Suppressor macrophage treated with lipopolysaccharide for 4 hours (primary cell): ENCODE measurements around the gene BCAS1.

Source experiments
- DNase-seq: peaks from one replicate; pipeline ENCODE4 v3.0.0-alpha.2; 2020

The BCAS1 gene

GRCh38 chr20:53957451-53958172, 112.8 kb downstream of the BCAS1 start:
- DNase-seq, result no peak

- no peak for DNase-seq
Observed at GRCh38 chr20:53956013-53956715, 114.2 kb downstream of the BCAS1 start.

- no peak for DNase-seq
Observed at GRCh38 chr20:53954723-53955658, 115.4 kb downstream of the BCAS1 start.

GRCh38 chr20:53952528-53953096, 117.8 kb downstream of the BCAS1 start:
- no peak for DNase-seq

- no peak for DNase-seq
Observed at GRCh38 chr20:53950578-53950977, 119.8 kb downstream of the BCAS1 start.

- peak; percentile 52 for DNase-seq
Observed at GRCh38 chr20:53950031-53950430, 120.4 kb downstream of the BCAS1 start.

- DNase-seq, result peak; percentile 89
Observed at GRCh38 chr20:53949319-53949839, 121.0 kb downstream of the BCAS1 start.

GRCh38 chr20:53948383-53949318, 121.7 kb downstream of the BCAS1 start:
- no peak for DNase-seq

- DNase-seq, result no peak
Observed at GRCh38 chr20:53947501-53948195, 122.7 kb downstream of the BCAS1 start.

GRCh38 chr20:53946106-53946505, 124.3 kb downstream of the BCAS1 start:
- no peak for DNase-seq

- no peak for DNase-seq
Observed at GRCh38 chr20:53945478-53945877, 124.9 kb downstream of the BCAS1 start.

- DNase-seq, result no peak
Observed at GRCh38 chr20:53944796-53945195, 125.6 kb downstream of the BCAS1 start.

GRCh38 chr20:53943522-53944291, 126.7 kb downstream of the BCAS1 start:
- DNase-seq, result no peak

GRCh38 chr20:53942973-53943372, 127.4 kb downstream of the BCAS1 start:
- no peak for DNase-seq

- no peak for DNase-seq
Observed at GRCh38 chr20:53942472-53942816, 128.0 kb downstream of the BCAS1 start.

GRCh38 chr20:53941680-53942471, 128.5 kb downstream of the BCAS1 start:
- DNase-seq, result no peak

- peak; percentile 82 for DNase-seq
Observed at GRCh38 chr20:53940907-53941545, 129.4 kb downstream of the BCAS1 start.

GRCh38 chr20:53940360-53940702, 130.1 kb downstream of the BCAS1 start:
- no peak for DNase-seq
